ENCODE data around the gene MAT1A. TPM values are rescaled to one million over a fixed set of nuclear protein-coding genes. Genes with fewer than 3 reads are reported as not detected.

Gene MAT1A
- total and polyA plus RNA-seq, 8 donors = 0.23 to 1.1 (median 0.31) TPM; not detected in 5

DNA sequence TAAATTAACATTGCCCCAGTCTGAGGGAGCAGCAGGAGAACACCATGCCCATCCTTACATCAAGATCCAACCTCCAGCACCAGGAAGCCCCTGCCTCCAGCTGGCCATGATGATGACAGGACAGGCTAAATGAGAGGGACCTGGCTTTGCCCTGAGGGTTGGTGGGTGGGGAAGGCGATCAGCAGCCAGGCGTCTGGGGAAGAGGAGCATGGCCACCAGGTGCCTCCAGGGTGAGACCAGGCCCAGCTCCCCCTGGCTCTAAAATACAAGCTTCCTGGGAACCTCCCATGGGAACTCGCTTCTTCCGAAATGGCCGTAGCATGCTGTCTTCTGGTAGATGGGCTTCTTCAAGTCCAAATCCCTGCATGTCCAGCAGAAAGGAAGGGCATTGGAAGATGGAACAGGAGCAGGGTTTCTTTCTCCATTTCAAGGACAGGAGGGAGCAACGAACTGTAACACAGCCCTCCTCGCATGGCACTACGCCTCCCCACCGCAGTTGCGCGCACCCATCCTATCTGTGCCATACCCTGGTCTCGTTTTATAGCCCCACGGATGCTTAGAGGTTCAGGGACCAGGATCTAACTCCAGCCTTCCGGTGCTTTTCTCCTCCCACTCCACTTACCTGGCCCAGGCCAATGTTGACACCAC lies 15.8 kb downstream of the MAT1A start:
- intact Hi-C loops (cut with DNase I; ENCODE audit: low total_unique reads) = no loop called here
- Histone ChIP-seq H3K4me1 (no peaks in the 10 kb centered on the region), H3K36me3 (no peaks in the 10 kb centered on the region), H3K9me3 (no peaks in the 10 kb centered on the region), H3K27ac (no peak overlapping the region), H3K27me3 (no peaks in the 10 kb centered on the region), H3K4me3 (no peak overlapping the region)
- 85 to 92% (median 91%) methylated on average over 14 of the region's 14 CpGs for WGBS, 5 donors
- TF ChIP-seq EP300 (IDR thresholded peaks at IDR 0.05) (no peak), POLR2AphosphoS5 (IDR thresholded peaks at IDR 0.05) (no peak), POLR2A (IDR thresholded peaks at IDR 0.05) (no peak)
- TF ChIP-seq, protein P1, sequence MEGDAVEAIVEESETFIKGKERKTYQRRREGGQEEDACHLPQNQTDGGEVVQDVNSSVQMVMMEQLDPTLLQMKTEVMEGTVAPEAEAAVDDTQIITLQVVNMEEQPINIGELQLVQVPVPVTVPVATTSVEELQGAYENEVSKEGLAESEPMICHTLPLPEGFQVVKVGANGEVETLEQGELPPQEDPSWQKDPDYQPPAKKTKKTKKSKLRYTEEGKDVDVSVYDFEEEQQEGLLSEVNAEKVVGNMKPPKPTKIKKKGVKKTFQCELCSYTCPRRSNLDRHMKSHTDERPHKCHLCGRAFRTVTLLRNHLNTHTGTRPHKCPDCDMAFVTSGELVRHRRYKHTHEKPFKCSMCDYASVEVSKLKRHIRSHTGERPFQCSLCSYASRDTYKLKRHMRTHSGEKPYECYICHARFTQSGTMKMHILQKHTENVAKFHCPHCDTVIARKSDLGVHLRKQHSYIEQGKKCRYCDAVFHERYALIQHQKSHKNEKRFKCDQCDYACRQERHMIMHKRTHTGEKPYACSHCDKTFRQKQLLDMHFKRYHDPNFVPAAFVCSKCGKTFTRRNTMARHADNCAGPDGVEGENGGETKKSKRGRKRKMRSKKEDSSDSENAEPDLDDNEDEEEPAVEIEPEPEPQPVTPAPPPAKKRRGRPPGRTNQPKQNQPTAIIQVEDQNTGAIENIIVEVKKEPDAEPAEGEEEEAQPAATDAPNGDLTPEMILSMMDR (IDR thresholded peaks at IDR 0.05) = no peak
- peak in 1 of 2 donors; percentile 20 for DNase-seq

DNA sequence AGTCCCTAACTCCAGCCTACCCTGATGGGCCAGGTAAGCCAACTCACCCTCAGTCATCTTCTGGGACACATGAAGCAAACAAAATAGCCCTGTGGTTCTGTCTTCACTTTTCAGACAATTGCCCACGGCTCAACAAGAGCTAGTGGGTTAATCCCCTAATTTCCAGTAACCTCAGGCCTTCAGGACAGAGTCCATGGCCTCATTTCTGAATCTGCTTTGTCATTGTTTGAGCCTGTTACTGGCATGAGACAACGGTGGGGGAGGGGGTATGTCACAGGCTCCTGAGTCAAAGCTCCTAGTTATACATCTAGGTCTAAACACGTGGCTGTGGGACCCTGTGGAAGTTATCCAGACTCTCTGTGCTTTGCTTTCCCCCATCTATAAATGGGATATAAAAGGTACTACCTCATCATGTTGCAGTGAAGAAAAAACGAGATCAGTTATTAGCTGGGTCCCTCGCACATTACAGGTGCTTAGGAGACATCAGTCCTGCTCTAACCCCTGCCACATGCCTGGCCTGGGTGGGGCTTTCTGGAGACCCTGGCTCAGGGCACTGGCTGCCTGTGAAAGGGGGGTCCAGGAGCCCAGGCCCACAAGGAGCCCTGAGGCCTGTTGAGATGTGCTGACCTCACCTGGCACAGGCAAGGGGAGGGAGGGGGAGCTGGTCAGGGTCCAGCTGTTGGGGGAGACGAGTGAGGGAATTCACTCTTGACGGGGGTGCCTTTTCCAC lies 16.5 kb downstream of the MAT1A start:
- no peaks in the 10 kb centered on the region for H3K9me3 ChIP-seq

DNA sequence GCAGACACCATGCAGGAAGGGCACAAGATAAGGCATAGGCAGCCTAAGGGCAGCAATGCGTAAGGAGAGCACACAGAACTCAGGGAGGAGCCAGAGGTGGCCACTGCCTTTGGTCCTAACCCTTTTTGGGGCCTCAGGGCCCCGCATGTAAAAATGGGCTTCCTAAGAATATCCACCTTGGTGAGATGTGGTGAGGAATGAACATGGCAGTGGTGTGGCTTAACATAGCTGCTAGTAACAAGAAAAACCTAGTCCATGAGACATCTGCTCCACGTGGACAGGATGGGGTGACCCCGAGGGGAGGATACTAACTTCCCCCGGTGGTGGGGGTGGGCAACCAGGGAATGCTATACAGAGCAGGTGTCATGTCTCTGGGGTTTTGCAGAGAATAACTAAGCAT lies 18.0 kb downstream of the MAT1A start:
- intact Hi-C loops (cut with DNase I; ENCODE audit: low total_unique reads) = no loop called here
- Histone ChIP-seq H3K27ac (no peak overlapping the region), H3K27me3 (no peaks in the 10 kb centered on the region), H3K9me3 (no peaks in the 10 kb centered on the region), H3K4me3 (no peak overlapping the region), H3K4me1 (no peaks in the 10 kb centered on the region), H3K36me3 (no peaks in the 10 kb centered on the region)
- 71 to 75% (median 73%) methylated on average over 5 of the region's 5 CpGs for WGBS, 5 donors
- no peak for DNase-seq
- TF ChIP-seq POLR2AphosphoS5 (IDR thresholded peaks at IDR 0.05) (no peak), EP300 (IDR thresholded peaks at IDR 0.05) (no peak), POLR2A (IDR thresholded peaks at IDR 0.05) (no peak)
- TF ChIP-seq, protein P1 (IDR thresholded peaks at IDR 0.05) = no peak

More for the DNA sequence above, 16.5 kb downstream of the MAT1A start:
- WGBS, 5 donors = 57 to 63% (median 61%) methylated on average over 6 to 7 of the region's 7 CpGs
- no peaks in the 10 kb centered on the region for H3K4me1 ChIP-seq
- intact Hi-C loops (cut with DNase I; ENCODE audit: low total_unique reads) = no loop called here
- H3K36me3 ChIP-seq = no peaks in the 10 kb centered on the region
- TF ChIP-seq POLR2AphosphoS5 (IDR thresholded peaks at IDR 0.05) (no peak), EP300 (IDR thresholded peaks at IDR 0.05) (no peak), POLR2A (IDR thresholded peaks at IDR 0.05) (no peak)
- TF ChIP-seq, protein P1 (IDR thresholded peaks at IDR 0.05) = no peak
- H3K27me3 ChIP-seq = no peaks in the 10 kb centered on the region
- no peak overlapping the region for H3K27ac ChIP-seq
- H3K4me3 ChIP-seq = no peak overlapping the region
- peak; percentile 23 to 34 for DNase-seq

DNA sequence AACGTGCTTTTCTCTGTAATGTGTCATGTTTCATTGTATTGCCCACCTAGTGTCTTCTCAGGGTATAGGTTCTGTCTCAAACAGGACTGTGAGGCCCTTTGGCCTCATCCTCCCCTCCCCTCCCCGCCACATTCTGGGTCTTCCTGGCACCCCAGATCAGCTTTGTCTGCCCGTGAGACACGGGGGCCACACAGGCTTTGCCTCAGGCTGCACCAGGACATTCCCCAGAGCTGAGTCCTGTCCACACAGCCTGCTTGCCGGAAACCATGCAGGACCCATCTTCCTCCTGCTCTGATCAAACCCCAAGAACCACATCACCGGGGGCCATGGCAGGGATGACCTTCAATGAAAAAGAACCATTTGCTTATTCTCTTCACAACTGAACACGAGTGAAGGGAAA lies 18.6 kb downstream of the MAT1A start:
- intact Hi-C loops (cut with DNase I; ENCODE audit: low total_unique reads) = no loop called here
- TF ChIP-seq EP300 (IDR thresholded peaks at IDR 0.05) (no peak), POLR2A (IDR thresholded peaks at IDR 0.05) (no peak), POLR2AphosphoS5 (IDR thresholded peaks at IDR 0.05) (no peak)
- TF ChIP-seq, protein P1 (IDR thresholded peaks at IDR 0.05) = no peak
- Histone ChIP-seq H3K9me3 (no peaks in the 10 kb centered on the region), H3K27ac (no peak overlapping the region), H3K4me3 (no peak overlapping the region), H3K36me3 (no peaks in the 10 kb centered on the region), H3K4me1 (no peaks in the 10 kb centered on the region), H3K27me3 (no peaks in the 10 kb centered on the region)
- DNase-seq = no peak
- 81 to 90% (median 88%) methylated on average over 7 of the region's 7 CpGs for WGBS, 5 donors

All from stomach (tissue), 9 donors.